ENCODE data around the gene SRD5A1. TPM values are rescaled to one million over a fixed set of nuclear protein-coding genes. Genes with fewer than 3 reads are reported as not detected.

Gene SRD5A1
- polyA plus RNA-seq (2011; rRNA removed) (25.4 and 28.1 TPM in 2 replicates), polyA plus RNA-seq (2017; fragmentation: RNase III; extraction: RNeasy Plus Mini Kit Qiagen cat#74134 plus additional on column Dnase treatment) (9.7 to 12.2 TPM (median 11.1 TPM) in 3 replicates), polyA minus RNA-seq (2011; rRNA and poly(A)+ RNA removed) (18.2 and 18.8 TPM in 2 replicates)
- polyA plus RNA-seq (2012; cell fraction: cytosol; rRNA removed) = 27.4 and 35.4 TPM in 2 replicates
- 33.2 and 41.8 TPM in 2 replicates for polyA plus RNA-seq (2012; cell fraction: nucleus; rRNA removed)

DNA sequence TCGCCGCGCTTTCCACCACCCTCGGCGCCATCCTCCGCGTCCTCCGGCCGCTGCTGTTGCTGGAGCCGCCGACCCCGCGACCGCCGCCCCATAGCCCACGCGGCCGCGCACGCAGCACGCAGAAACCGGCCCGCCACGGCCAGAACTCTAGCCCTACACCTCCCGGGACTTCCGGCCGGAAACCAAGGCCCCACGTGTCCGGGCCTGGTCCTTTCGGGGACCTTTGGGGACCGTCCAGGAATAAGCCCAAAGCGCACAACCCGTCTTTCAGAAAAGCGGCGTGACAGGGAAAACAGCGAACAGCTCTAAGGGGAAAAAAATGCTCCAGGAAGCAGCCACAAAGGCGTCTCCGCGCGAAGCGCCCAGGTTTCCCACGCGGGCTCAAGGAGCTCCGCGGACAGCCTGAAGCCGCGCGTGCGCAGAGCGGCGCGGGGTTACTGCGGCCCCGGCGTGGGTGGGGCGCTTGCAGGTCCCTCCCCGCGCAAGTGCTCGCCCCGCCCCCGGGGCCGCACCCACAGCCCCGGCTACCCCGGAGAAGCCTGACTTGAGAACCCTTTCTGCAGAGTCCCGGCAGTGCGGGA lies at the start of gene SRD5A1, which contains the start of gene NSUN2:
Gene SRD5A1 (plus strand): TSS at position 553 of the 581 bp plus-strand sequence. CDS start 137 bp downstream, outside the sequence.
Gene NSUN2 (minus strand): TSS at position 157 of the 581 bp plus-strand sequence. CDS start 65 bp downstream, at position 92.
- POLR2A ChIA-PET = interaction anchor here (0.7 to 1.6 kb wide), 6 partner anchors 9 to 254 kb away, joined by 3 to 24 read pairs (median 5); partner anchors contain the start of genes MED10 and TENT4A
- DNase-seq (ENCODE audit: low read depth in 1 of 2, low spot score in 1 of 2) (peak; percentile 92 to 94), ATAC-seq (peak; percentile 88 to 93), FAIRE-seq (no peak)
- Histone ChIP-seq H3K4me1 (peaks cover 19% of the 10 kb centered on the region), H3K4me2 (peak within 1 kb of the TSS; percentile 77), H3K9me3 (no peaks in the 10 kb centered on the region), H3K27ac (peak within 1 kb of the TSS; percentile 92 to 98), H3K4me3 (peak within 1 kb of the TSS; percentile 77)
- 5% methylated on average over 4 of the region's 66 CpGs for WGBS (ENCODE audit: missing lambda C conversion rate)
- CTCF ChIA-PET = interaction anchor here (1.0 to 2.6 kb wide), 2 partner anchors 9 to 10 kb away, joined by 4 to 7 read pairs; no protein-coding TSS in a partner anchor
- TF ChIP-seq JUN (IDR thresholded peaks at IDR 0.05) = peak; percentile 72 to 92
- TF ChIP-seq MAFK (IDR thresholded peaks at IDR 0.05; ENCODE audit: partially characterized antibody) = no peak
- peak; percentile 66; the same call in 2 of the 3 replicates for TF ChIP-seq BCL3 (IDR thresholded peaks at IDR 0.05)
- TF ChIP-seq SREBF2 (IDR thresholded peaks at IDR 0.05) = no peak
- no peak for TF ChIP-seq NPAS2 (CRISPR knock-in tag; IDR thresholded peaks at IDR 0.05; ENCODE audit: borderline replicate concordance)
- no peak for TF ChIP-seq EP300 (IDR thresholded peaks at IDR 0.05)
- no peak for TF ChIP-seq PBX3 (IDR thresholded peaks at IDR 0.05)
- no peak for TF ChIP-seq CHD4 (IDR thresholded peaks at IDR 0.05; ENCODE audit: borderline replicate concordance)
- no peak for TF ChIP-seq HOXB13 (CRISPR knock-in tag; IDR thresholded peaks at IDR 0.05; ENCODE audit: low read depth)
- no peak for TF ChIP-seq TP53 (CRISPR knock-in tag; IDR thresholded peaks at IDR 0.05)
- TF ChIP-seq HOXA7 (CRISPR knock-in tag; IDR thresholded peaks at IDR 0.05) = no peak
- TF ChIP-seq EHMT2 (IDR thresholded peaks at IDR 0.05; ENCODE audit: low read depth) = no peak
- no peak for TF ChIP-seq RAD21 (conservative IDR thresholded peaks at IDR 0.05 in 1 of 2, IDR thresholded peaks at IDR 0.05 in 1 of 2)
- TF ChIP-seq ZSCAN20 (CRISPR knock-in tag; IDR thresholded peaks at IDR 0.05) = no peak
- TF ChIP-seq PHF8 (IDR thresholded peaks at IDR 0.05; ENCODE audit: borderline replicate concordance, low read depth) = peak; percentile 96
- TF ChIP-seq, protein P1, sequence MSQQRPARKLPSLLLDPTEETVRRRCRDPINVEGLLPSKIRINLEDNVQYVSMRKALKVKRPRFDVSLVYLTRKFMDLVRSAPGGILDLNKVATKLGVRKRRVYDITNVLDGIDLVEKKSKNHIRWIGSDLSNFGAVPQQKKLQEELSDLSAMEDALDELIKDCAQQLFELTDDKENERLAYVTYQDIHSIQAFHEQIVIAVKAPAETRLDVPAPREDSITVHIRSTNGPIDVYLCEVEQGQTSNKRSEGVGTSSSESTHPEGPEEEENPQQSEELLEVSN (IDR thresholded peaks at IDR 0.05; ENCODE audit: borderline replicate concordance, low read depth) = peak; percentile 28; the same call in 1 of the 2 replicates
- no peak for TF ChIP-seq ZNF302 (CRISPR knock-in tag; IDR thresholded peaks at IDR 0.05)
- TF ChIP-seq JUNB (IDR thresholded peaks at IDR 0.05) = no peak
- TF ChIP-seq POLR2A (IDR thresholded peaks at IDR 0.05; ENCODE audit: low read length) = peak; percentile 85
- TF ChIP-seq HMGXB4 (CRISPR knock-in tag; IDR thresholded peaks at IDR 0.05; ENCODE audit: borderline replicate concordance) = no peak
- TF ChIP-seq RNF2 (IDR thresholded peaks at IDR 0.05; ENCODE audit: borderline replicate concordance, low read depth) = no peak
- TF ChIP-seq, protein P2, sequence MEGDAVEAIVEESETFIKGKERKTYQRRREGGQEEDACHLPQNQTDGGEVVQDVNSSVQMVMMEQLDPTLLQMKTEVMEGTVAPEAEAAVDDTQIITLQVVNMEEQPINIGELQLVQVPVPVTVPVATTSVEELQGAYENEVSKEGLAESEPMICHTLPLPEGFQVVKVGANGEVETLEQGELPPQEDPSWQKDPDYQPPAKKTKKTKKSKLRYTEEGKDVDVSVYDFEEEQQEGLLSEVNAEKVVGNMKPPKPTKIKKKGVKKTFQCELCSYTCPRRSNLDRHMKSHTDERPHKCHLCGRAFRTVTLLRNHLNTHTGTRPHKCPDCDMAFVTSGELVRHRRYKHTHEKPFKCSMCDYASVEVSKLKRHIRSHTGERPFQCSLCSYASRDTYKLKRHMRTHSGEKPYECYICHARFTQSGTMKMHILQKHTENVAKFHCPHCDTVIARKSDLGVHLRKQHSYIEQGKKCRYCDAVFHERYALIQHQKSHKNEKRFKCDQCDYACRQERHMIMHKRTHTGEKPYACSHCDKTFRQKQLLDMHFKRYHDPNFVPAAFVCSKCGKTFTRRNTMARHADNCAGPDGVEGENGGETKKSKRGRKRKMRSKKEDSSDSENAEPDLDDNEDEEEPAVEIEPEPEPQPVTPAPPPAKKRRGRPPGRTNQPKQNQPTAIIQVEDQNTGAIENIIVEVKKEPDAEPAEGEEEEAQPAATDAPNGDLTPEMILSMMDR (IDR thresholded peaks at IDR 0.05) = no peak
- TF ChIP-seq FOSB (CRISPR knock-in tag; IDR thresholded peaks at IDR 0.05) = no peak
- no peak for TF ChIP-seq ESRRA (IDR thresholded peaks at IDR 0.05; ENCODE audit: borderline replicate concordance, low read length)
- no peak for TF ChIP-seq ZFP36 (IDR thresholded peaks at IDR 0.05; ENCODE audit: borderline replicate concordance, partially characterized antibody)
- no peak for TF ChIP-seq CEBPB (IDR thresholded peaks at IDR 0.05)
- no peak for TF ChIP-seq MAZ (IDR thresholded peaks at IDR 0.05; ENCODE audit: borderline replicate concordance, low read depth, low read length)
- no peak for TF ChIP-seq ZC3H11A (IDR thresholded peaks at IDR 0.05)
- no peak for TF ChIP-seq CBX2 (IDR thresholded peaks at IDR 0.05; ENCODE audit: borderline replicate concordance, low read depth)
- TF ChIP-seq MYC (IDR thresholded peaks at IDR 0.05; ENCODE audit: borderline replicate concordance, low read length) = peak; percentile 98
- no peak for TF ChIP-seq RCOR1 (IDR thresholded peaks at IDR 0.05; ENCODE audit: low read depth, low read length)
- TF ChIP-seq HDAC2 (IDR thresholded peaks at IDR 0.05) = no peak
- TF ChIP-seq, protein P3, sequence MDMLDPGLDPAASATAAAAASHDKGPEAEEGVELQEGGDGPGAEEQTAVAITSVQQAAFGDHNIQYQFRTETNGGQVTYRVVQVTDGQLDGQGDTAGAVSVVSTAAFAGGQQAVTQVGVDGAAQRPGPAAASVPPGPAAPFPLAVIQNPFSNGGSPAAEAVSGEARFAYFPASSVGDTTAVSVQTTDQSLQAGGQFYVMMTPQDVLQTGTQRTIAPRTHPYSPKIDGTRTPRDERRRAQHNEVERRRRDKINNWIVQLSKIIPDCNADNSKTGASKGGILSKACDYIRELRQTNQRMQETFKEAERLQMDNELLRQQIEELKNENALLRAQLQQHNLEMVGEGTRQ (IDR thresholded peaks at IDR 0.05) = peak; percentile 85
- TF ChIP-seq FOXS1 (CRISPR knock-in tag; IDR thresholded peaks at IDR 0.05) = no peak

Data from A549 (cell line).